T1000 (cell line): ENCODE results near the gene SPATA46.

Source experiments
- DNase-seq: peaks from one replicate; lab custom pipeline; 2025; ENCODE audit warnings: mixed read lengths; lab: John Stamatoyannopoulos, UW

The SPATA46 gene

GRCh38 chr1:162374406-162374805 is 2.2 kb downstream of the SPATA46 start:
- DNase-seq = no peak

GRCh38 chr1:162373541-162374260 is 3.0 kb downstream of the SPATA46 start:
- DNase-seq = peak; percentile 39

- no peak for DNase-seq
These were observed 3.6 kb downstream of the SPATA46 start for GRCh38 chr1:162373072-162373427.

- no peak for DNase-seq
These were observed 4.2 kb downstream of the SPATA46 start for GRCh38 chr1:162372159-162373071.

- no peak for DNase-seq
These were observed 5.0 kb downstream of the SPATA46 start for GRCh38 chr1:162371611-162372010.

- no peak for DNase-seq
These were observed 5.9 kb downstream of the SPATA46 start for GRCh38 chr1:162370721-162371120.

GRCh38 chr1:162370161-162370560 is 6.5 kb downstream of the SPATA46 start:
- no peak for DNase-seq

- no peak for DNase-seq
These were observed 7.1 kb downstream of the SPATA46 start for GRCh38 chr1:162369571-162369970.

GRCh38 chr1:162368451-162368850 is 8.2 kb downstream of the SPATA46 start:
- no peak for DNase-seq

- no peak for DNase-seq
These were observed 8.9 kb downstream of the SPATA46 start for GRCh38 chr1:162367772-162368171.

GRCh38 chr1:162367073-162367472 is 9.6 kb downstream of the SPATA46 start:
- DNase-seq = no peak

GRCh38 chr1:162366671-162367070 is 10.0 kb downstream of the SPATA46 start:
- no peak for DNase-seq

- DNase-seq = no peak
These were observed 10.5 kb downstream of the SPATA46 start for GRCh38 chr1:162366149-162366548.

- no peak for DNase-seq
These were observed 11.2 kb downstream of the SPATA46 start for GRCh38 chr1:162365284-162366020.

GRCh38 chr1:162364498-162364897 is 12.2 kb downstream of the SPATA46 start:
- no peak for DNase-seq

GRCh38 chr1:162363823-162364222 is 12.8 kb downstream of the SPATA46 start:
- DNase-seq = no peak

GRCh38 chr1:162361349-162361748 is 15.3 kb downstream of the SPATA46 start:
- no peak for DNase-seq

- no peak for DNase-seq
These were observed 15.8 kb downstream of the SPATA46 start for GRCh38 chr1:162360874-162361260.

- DNase-seq = no peak
These were observed 16.3 kb downstream of the SPATA46 start for GRCh38 chr1:162360237-162360873.

GRCh38 chr1:162359523-162360236 is 17.0 kb downstream of the SPATA46 start:
- no peak for DNase-seq

- no peak for DNase-seq
These were observed 17.7 kb downstream of the SPATA46 start for GRCh38 chr1:162358928-162359327.
